Measurements from ENCODE around the gene PDZD4.

GRCh38 chrX:153868576-153869472 is 38.5 kb upstream of the PDZD4 start:
- no peak for TF ChIP-seq POLR2A (IDR thresholded peaks at IDR 0.05)
- TF ChIP-seq CTCF (IDR thresholded peaks at IDR 0.05), result no peak

Data from stomach (tissue), 4 donors.